DMS 273 treated with DMSO at 0.1 percent for 48 hours (cell line): ENCODE data around the gene SLC17A7.
A peak's percentile ranks its signal among the peaks of the same experiment; 100 is the strongest.
"Not testable (repeated sequence)": the region's sequence is repeated elsewhere in the genome, so short reads cannot be mapped to it uniquely, and the experiment has no call there.

Experiments
- DNase-seq: peaks from one replicate; lab custom pipeline; 2025; lab: John Stamatoyannopoulos, UW

Gene SLC17A7

DNA sequence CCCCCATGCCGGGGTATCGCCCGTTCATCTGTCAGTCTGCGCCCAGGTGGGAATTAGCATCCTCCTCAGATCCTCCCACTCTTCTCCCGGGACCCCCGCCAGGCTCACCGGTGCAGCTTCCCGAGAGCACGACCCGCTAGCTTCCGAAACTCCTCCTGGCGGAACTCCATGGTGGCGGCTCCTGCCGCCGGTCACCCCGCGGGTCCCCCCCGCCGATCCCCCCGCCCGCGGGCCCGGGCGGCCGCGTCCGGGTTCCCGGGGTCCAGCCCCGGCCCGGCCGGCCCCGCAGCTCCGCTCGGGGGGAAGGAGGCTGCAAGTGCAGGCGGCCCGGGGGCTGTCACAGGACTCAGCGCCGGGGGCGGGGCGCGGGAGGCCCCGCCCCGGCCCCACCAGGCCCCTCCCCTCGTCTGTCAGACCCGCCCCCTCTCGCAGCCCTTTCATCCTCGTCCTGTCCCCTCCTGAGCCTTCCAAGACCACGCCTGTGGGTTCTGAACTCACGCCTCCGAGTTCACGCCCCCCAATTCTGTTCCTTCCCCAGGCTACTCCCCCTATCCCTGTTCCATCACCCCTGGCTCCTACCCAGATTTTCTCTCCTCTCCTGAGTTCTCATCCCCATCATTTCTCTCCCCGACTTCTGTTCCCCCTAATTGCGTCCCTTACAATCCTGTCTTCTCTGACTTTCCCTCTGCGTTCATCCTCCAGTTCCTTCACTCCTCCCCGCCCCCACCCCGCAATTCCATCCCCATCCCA is at the start of gene SLC17A7:
Gene SLC17A7 (minus strand): TSS at position 318 of the 750 bp plus-strand sequence. CDS start 148 bp downstream, at position 170.
- DNase-seq: peak; percentile 74

GRCh38 chr19:49490287-49491029 is 49.1 kb upstream of the SLC17A7 start:
- DNase-seq: no peak

DNA sequence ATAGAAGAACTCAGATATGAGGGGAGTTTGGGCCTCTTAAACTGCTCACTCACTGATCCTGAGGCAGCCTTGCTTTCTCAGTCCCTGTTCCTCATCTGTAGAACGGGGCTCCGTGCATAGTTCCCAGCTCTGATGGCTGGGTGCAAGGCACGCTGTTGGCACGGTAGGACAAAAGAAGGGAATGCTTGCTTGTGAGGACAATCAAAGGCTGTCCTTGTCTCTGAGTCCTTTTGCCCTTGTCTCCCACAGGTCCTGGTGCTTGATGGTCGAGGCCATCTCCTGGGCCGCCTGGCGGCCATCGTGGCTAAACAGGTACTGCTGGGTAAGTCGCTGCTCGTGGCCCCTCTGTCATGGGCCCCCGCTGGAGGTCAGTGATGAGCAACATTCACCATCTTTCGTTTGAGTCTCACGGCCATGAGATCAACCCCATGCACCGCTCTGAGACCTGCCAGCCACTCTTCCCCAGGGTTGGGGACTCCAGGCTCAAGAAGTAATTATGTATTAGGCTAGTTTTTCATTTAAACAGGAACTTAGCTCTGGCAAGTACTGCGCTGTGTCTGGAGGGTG is 48.4 kb upstream of the SLC17A7 start:
- DNase-seq: no peak

DNA sequence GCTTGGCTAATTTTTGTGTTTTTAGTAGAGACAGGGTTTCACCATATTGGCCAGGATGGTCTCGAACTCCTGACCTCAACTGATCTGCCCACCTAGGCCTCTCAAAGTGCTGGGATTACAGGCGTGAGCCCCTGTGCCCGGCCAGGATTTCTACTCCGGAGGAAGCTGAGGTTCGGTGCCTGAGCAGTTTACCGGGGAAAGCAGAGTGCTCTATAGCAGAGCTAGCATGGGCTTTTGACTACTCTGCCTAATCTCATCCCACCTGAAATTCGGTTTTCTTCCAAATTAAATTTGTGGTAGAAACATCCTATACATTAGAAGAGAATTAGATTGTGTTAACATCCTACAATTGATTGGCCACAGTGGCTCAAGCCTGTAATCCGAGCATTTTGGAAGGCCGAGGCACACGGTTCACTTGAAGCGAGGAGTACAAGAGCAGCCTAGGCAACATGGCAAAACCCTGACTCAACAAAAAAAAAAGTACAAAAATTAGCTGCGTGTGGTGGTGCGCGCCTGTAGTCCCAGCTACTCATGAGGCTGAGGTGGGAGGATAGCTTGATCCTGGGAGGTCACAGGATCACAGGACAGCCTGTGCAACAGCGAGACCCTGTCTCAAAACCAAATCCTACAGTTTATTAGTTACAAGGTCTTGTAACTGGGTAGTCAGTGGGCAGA is 47.7 kb upstream of the SLC17A7 start:
- DNase-seq: no peak

- no peak for DNase-seq
These were observed 46.9 kb upstream of the SLC17A7 start for GRCh38 chr19:49488046-49488862.

DNA sequence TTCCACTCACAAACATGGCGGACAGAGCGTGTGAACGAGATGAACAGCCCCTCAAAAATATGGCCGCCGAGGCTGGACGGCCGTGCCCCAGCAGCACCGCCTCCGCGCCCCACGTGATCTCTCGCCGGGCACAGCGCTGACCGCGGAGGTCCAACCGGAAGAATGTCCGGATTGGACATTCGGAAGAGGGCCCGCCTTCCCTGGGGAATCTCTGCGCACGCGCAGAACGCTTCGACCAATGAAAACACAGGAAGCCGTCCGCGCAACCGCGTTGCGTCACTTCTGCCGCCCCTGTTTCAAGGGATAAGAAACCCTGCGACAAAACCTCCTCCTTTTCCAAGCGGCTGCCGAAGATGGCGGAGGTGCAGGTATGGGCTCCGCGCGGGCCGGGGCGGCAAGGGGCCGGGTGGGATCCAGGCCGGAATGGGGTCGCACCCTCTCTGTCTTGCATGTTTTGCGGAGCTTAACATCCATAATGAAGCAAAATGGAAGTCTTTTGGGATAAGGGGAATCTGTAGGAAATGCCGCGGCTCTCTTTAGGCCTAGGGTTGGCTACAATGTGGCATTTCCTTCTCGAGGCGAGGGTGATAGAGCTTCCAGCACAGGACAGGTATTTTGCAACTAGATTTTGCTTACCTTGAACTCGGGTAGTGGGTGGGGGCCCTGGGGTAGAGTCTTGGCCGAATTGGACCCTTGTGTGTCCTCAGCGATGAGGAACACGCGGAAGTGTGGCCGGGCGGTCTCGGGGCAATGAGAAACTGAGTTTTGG is 46.1 kb upstream of the SLC17A7 start, which contains the start of gene RPL13A:
Gene RPL13A (plus strand): TSS at position 332 of the 769 bp plus-strand sequence. CDS start 22 bp downstream, at position 354.
- peak; percentile 96 for DNase-seq

GRCh38 chr19:49486710-49487276 is 45.5 kb upstream of the SLC17A7 start:
- no peak for DNase-seq

- no peak for DNase-seq
These were observed 44.9 kb upstream of the SLC17A7 start for GRCh38 chr19:49486232-49486631.

DNA sequence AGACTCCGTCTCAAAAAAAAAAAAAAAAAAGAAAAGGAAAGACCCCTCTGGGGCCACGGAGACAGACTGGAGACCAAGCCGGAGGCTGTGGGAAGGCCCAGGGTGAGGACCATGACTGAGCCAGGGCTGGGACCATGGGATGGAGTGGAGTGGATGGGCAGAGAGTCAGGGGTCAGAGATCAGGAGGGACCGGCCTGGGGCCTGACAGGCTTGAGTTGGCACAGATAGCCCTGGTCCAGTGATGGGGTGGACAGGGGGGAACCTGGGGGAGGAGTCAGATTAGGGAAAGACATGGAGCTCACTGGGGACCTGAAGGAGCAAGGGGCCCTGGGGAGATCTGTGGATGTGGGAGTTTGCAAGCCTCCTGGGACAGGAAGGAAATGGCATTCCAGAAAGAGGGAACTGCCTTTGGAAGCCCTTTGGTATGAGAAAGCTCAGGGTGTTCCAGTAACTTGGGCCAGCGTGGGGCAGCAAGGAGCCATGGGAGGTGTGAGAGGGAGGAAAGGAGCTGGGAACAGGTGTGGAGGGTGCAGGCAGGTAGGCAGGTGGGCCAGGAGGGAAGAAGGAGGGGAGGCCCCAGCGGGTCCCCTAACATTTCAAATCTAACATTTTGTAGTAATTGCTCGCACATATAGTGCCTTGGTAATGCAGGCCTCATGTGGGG is 39.8 kb upstream of the SLC17A7 start:
- DNase-seq: no peak

DNA sequence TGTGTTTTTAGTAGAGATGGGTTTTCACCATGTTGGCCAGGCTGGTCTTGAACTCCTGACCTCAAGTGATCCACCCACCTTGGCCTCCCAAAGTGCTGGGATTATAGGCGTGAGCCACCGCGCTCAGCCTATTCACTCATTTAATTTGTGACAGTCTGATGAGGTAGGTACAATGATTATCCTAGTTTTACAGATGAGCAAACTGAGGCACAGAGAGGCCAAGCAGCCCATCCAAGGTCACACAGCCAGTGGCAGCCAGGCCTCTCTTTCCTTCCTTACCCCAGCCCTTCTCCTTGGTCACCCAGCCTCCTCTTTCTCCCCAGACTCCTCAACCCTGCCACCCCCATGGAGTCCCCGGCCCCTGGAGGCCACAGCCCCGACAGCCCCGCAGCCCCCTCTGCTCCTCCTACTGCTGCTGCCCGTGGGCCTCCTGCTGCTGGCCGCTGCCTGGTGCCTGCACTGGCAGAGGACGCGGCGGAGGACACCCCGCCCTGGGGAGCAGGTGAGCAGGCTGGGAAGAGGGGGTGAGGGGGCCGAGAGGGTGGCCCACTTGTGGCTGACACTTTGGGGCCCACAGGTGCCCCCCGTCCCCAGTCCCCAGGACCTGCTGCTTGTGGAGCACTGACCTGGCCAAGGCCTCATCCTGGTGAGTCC is 38.8 kb upstream of the SLC17A7 start:
- DNase-seq: no peak

- DNase-seq: no peak
These were observed 34.9 kb upstream of the SLC17A7 start for GRCh38 chr19:49475995-49476880.

DNA sequence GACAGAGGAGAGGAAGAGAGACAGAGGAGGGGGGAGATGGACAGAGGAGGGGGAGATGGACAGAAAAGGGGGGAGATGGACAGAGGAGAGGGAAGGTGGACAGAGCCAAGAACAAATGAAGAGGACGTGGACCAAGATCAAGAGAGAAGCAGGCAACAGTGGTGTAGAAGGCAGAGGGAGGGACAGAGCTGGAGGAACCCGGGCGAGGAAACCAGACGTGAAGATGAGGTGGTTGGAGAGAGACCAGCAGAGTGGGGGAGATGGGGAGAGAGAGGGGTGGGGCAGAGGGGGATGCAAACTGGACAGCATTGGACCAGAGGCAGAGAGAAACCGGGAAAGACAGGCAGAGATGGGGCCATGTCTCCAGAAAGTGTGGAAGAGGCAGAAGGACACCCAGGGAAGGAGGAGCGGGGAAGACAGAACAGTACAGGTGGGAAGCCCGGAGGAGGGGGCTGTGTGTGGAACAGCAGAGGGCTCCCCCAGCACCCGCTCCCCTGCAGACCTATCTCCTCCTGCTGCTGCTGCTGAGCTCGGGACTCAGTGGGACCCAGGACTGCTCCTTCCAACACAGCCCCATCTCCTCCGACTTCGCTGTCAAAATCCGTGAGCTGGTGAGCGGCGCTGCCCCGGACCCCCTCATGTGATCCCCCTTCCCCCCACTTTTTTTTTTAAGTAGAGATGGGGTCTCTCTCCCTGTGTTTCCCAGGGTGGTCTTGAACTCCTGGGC is 34.0 kb upstream of the SLC17A7 start:
- DNase-seq: no peak

DNA sequence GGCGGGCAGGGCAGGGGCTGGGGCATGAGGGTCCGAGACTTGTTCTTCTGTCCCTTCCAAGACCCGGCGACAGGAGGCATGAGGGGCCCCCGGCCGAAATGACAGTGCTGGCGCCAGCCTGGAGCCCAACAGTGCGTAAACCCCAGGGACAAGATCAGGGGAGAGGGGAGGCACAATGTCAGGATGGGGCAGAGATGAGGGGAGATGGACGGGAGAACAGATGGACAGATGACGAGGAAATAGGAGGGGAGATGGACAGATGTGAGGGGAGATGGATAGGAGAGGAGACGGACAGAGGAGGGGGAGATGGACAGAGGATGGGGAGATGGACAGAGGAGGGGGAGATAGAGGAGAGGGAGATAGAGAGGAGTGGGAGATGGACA is 33.2 kb upstream of the SLC17A7 start:
- DNase-seq: no peak

- no peak for DNase-seq
These were observed 32.7 kb upstream of the SLC17A7 start, which contains the start of gene FLT3LG for GRCh38 chr19:49473868-49474541. Gene FLT3LG, plus strand, starts transcription at chr19:49474215. Its CDS starts 425 bp downstream, at chr19:49474640.

DNA sequence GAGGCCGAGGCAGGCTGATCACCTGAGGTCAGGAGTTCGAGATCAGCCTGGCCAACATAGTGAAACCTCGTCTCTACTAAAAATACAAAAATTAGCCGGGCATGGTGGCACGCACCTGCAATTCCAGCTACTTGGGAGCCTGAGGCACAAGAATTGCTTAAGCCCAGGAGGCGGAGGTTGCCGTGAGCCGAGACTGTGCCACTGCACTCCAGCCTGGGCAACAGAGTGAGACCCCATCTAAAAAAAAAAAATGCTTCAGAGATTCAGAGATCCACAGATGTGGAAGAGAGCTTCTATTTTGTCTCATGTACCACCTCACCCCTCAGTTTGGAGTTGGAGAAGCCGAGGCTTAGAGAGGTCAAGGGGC is 32.2 kb upstream of the SLC17A7 start:
- DNase-seq: not testable (repeated sequence)

GRCh38 chr19:49472936-49473335 is 31.6 kb upstream of the SLC17A7 start:
- no peak for DNase-seq

- DNase-seq: no peak
These were observed 29.3 kb upstream of the SLC17A7 start for GRCh38 chr19:49470615-49470978.
